Measurements from ENCODE around the gene DTHD1. TPM values are rescaled to one million over a fixed set of nuclear protein-coding genes. Genes with fewer than 3 reads are reported as not detected.

The DTHD1 gene
- total RNA-seq, 1 experiment from 2014 or later, result not detected

- H3K4me1 Mint-ChIP-seq (ENCODE audit: low read depth, unreplicated experiment), result no peaks in the 10 kb centered on the region
- Histone ChIP-seq H3K36me3 (ENCODE audit: control insufficient read depth, insufficient read depth, low read length) (no peaks in the 10 kb centered on the region), H3K27me3 (replicated peaks; ENCODE audit: control insufficient read depth, insufficient read depth, low read length) (no peaks in the 10 kb centered on the region), H3K4me1 (0 out of 2 replicates have a peak, but pooled peaks cover 3% of the 10 kb centered on the region), H3K9me3 (no peaks in the 10 kb centered on the region), H3K4me3 (ENCODE audit: low read depth, low read length) (no peak overlapping the region)
- intact Hi-C loops (cut with micrococcal nuclease; ENCODE audit: unreplicated experiment), result loop anchor here (1.0 kb wide), 1 partner anchor 7 kb away; no protein-coding TSS in a partner anchor
- POLR2A ChIA-PET, result no interaction called here
- H3K27me3 Mint-ChIP-seq (ENCODE audit: insufficient read depth, unreplicated experiment), result no peaks in the 10 kb centered on the region
- no peak for TF ChIP-seq CTCF (IDR thresholded peaks at IDR 0.05; ENCODE audit: insufficient read depth in 1 of 2, low read depth in 1 of 2, low read length in 1 of 2, severe bottlenecking in 1 of 2, unreplicated experiment in 1 of 2)
- no peak for DNase-seq
- peak overlapping the region; percentile 81 for H3K4me3 Mint-ChIP-seq (ENCODE audit: unreplicated experiment)
- CTCF ChIA-PET, result no interaction called here
- H3K9me3 Mint-ChIP-seq (ENCODE audit: unreplicated experiment), result no peaks in the 10 kb centered on the region
- H3K27ac Mint-ChIP-seq (ENCODE audit: unreplicated experiment), result no peak overlapping the region
- TSS peak; percentile 48 for BruUV-seq (replicated peaks)
- no peaks in the 10 kb centered on the region for H3K36me3 Mint-ChIP-seq (ENCODE audit: insufficient read depth, unreplicated experiment)
Measured at GRCh38 chr4:36242629-36243354, 38.6 kb upstream of the DTHD1 start.

DNA sequence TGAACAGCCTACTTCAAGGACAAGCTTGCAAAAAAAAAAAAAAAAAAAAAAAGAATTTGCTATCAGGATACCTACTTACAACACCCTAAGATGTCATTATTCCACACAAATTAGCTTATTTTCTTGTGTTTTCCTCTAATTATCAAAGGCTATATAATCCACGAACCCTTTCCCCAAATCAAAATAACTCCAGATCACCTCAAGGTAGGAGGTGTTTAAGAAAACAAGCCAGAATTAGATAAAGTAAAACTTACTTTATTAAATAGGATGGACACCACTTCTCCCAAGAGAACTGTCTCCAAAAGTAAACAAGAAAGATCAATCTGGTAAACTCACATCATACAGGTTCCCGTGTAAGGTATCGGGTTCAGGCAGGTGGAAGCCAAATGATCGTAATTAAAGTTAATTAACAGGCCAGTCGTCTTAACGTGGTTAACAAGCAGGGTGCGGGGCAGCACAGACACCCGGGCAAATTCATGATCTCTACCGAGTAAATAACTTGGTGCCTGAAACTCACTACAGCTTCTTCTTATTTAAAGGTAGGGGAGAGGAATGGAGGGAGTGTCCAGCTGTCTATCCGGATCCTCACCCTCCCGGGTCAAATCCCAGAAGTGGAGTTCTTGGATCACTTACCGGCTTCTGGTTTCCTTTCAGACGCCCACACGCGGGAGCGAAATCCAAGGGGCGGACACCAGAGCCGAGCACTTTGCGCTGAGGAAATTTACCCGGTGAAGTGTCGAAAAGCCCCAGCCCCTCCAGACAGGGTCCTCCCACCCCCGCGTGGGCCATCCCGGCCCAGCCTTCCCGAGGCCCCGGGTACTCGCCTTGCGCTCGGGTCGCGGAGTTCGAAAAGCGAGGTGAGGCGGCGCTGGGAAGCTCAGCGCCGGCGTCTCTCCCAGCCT lies 37.8 kb upstream of the DTHD1 start:
- H3K27me3 ChIP-seq (replicated peaks; ENCODE audit: control insufficient read depth, insufficient read depth, low read length), result no peaks in the 10 kb centered on the region
- intact Hi-C loops (cut with micrococcal nuclease; ENCODE audit: unreplicated experiment), result loop anchor here (1.0 kb wide), 1 partner anchor 8 kb away; no protein-coding TSS in a partner anchor
- POLR2A ChIA-PET, result no interaction called here
- H3K9me3 Mint-ChIP-seq (ENCODE audit: unreplicated experiment), result no peaks in the 10 kb centered on the region
- H3K36me3 Mint-ChIP-seq (ENCODE audit: insufficient read depth, unreplicated experiment), result no peaks in the 10 kb centered on the region
- H3K4me1 Mint-ChIP-seq (ENCODE audit: low read depth, unreplicated experiment), result no peaks in the 10 kb centered on the region
- H3K4me1 ChIP-seq, result 0 out of 2 replicates have a peak, but pooled peaks cover 3% of the 10 kb centered on the region
- BruUV-seq (replicated peaks), result no TSS peak
- H3K4me3 ChIP-seq (ENCODE audit: low read depth, low read length), result peak overlapping the region; percentile 51
- CTCF ChIA-PET, result no interaction called here
- no peak for TF ChIP-seq CTCF (IDR thresholded peaks at IDR 0.05; ENCODE audit: insufficient read depth in 1 of 2, low read depth in 1 of 2, low read length in 1 of 2, severe bottlenecking in 1 of 2, unreplicated experiment in 1 of 2)
- DNase-seq, result peak in 1 of 2 experiments; percentile 39
- no peaks in the 10 kb centered on the region for H3K36me3 ChIP-seq (ENCODE audit: control insufficient read depth, insufficient read depth, low read length)
- H3K27ac Mint-ChIP-seq (ENCODE audit: unreplicated experiment), result peak overlapping the region; percentile 35
- no peaks in the 10 kb centered on the region for H3K27me3 Mint-ChIP-seq (ENCODE audit: insufficient read depth, unreplicated experiment)
- peak overlapping the region; percentile 81 for H3K4me3 Mint-ChIP-seq (ENCODE audit: unreplicated experiment)
- H3K9me3 ChIP-seq, result no peaks in the 10 kb centered on the region

Measured in Caco-2 (cell line).